SK-N-SH (cell line): ENCODE data around the gene KIF16B. TPM values are rescaled to one million over a fixed set of nuclear protein-coding genes. Genes with fewer than 3 reads are reported as not detected.

Experiments used
- CTCF ChIA-PET: fragments of 300-600, 350-600 bp; formaldehyde crosslinking; extraction: SDS; loops from one replicate; lab custom pipeline; 2021; lab: Yijun Ruan, JAX
- POLR2A ChIA-PET: fragments of 350-600 bp; sonication (Branson Sonifier 250); formaldehyde crosslinking; extraction: SDS; loops from one replicate; lab custom pipeline; 2020; ENCODE audit warnings: antibody characterized with exemption, inconsistent platforms; lab: Yijun Ruan, JAX
- DNase-seq: peaks from one replicate; pipeline ENCODE4 v3.0.0; 2012
- H2AFZ ChIP-seq: fragments of 200-600 bp; sonication (generic); 2 replicates; pipeline ENCODE4 v1.8.1; 2016; ENCODE audit warnings: antibody characterized with exemption, mild to moderate bottlenecking, low read depth
- H3F3A ChIP-seq: fragments of 200-600 bp; sonication (generic); replicated peaks from 2 replicates; pipeline ENCODE3; 2016; ENCODE audit warnings: antibody characterized with exemption, mild to moderate bottlenecking; ENCODE audit not compliant: insufficient read depth
- H3K27ac ChIP-seq, 2 experiments: fragments of 200-500 bp in 1 of 2; fragments of 200-600 bp in 1 of 2; sonication (Bioruptor generic) in 1 of 2; sonication (generic), shearing (Covaris generic) in 1 of 2; 2 replicates each; pipeline versions ENCODE4 v1.5.1 to v1.6.1; 2014 to 2016; ENCODE audit warnings: low read depth in 2 of 2, inconsistent platforms in 1 of 2, low read length in 1 of 2, mild to moderate bottlenecking in 1 of 2, mixed read lengths in 1 of 2
- H3K27me3 ChIP-seq: fragments of 200-600 bp; sonication (generic), shearing (Covaris generic); 2 replicates; pipeline ENCODE4 v1.6.1; 2016; ENCODE audit warnings: mixed run types; ENCODE audit not compliant: insufficient read depth
- H3K36me3 ChIP-seq, 2 experiments: fragments of 200-500 bp in 1 of 2; fragments of 200-600 bp in 1 of 2; sonication (Bioruptor generic) in 1 of 2; sonication (generic) in 1 of 2; replicated peaks in 1 of 2; 2 replicates each; pipeline versions ENCODE3 to v1.5.1; 2014 to 2016; ENCODE audit warnings: low read length in 1 of 2, mild to moderate bottlenecking in 1 of 2; ENCODE audit not compliant: insufficient read depth in 2 of 2, control insufficient read depth in 1 of 2
- H3K4me1 ChIP-seq, 2 experiments: fragments of 200-500 bp in 1 of 2; fragments of 200-600 bp in 1 of 2; sonication (Bioruptor generic) in 1 of 2; sonication (generic), shearing (Covaris generic) in 1 of 2; 2 replicates each; pipeline versions ENCODE4 v1.5.1 to v1.6.1; 2014 to 2016; ENCODE audit warnings: low read depth in 1 of 2, low read length in 1 of 2, mixed run types in 1 of 2; ENCODE audit not compliant: insufficient read depth in 2 of 2, control insufficient read depth in 1 of 2
- H3K4me2 ChIP-seq: fragments of 200-600 bp; sonication (generic), shearing (Covaris generic); 2 replicates; pipeline ENCODE4 v1.6.1; 2017; ENCODE audit warnings: mixed run types
- H3K4me3 ChIP-seq, 2 experiments: fragments of 200-500 bp in 1 of 2; fragments of 200-600 bp in 1 of 2; sonication (Bioruptor generic) in 1 of 2; sonication (generic), shearing (Covaris generic) in 1 of 2; 2 replicates each; pipeline versions ENCODE4 v1.5.1 to v1.8.1; 2014 to 2016; ENCODE audit warnings: low read depth in 2 of 2, inconsistent platforms in 1 of 2, low read length in 1 of 2, mild to moderate bottlenecking in 1 of 2, mixed read lengths in 1 of 2, moderate library complexity in 1 of 2
- H3K79me2 ChIP-seq: fragments of 200-600 bp; sonication (generic); 2 replicates; pipeline ENCODE4 v1.8.1; 2017; ENCODE audit warnings: mild to moderate bottlenecking; ENCODE audit not compliant: insufficient read depth
- H3K9ac ChIP-seq: fragments of 200-600 bp; sonication (generic); 2 replicates; pipeline ENCODE4 v1.6.1; 2017; ENCODE audit warnings: mixed run types
- H3K9me2 ChIP-seq: fragments of 200-600 bp; sonication (generic); 2 replicates; pipeline ENCODE4 v1.6.1; 2017; ENCODE audit warnings: mixed run types
- H3K9me3 ChIP-seq: fragments of 200-600 bp; sonication (generic); 2 replicates; pipeline ENCODE4 v1.6.1; 2017; ENCODE audit warnings: mixed run types, mild to moderate bottlenecking, moderate library complexity
- H4K20me1 ChIP-seq: fragments of 200-600 bp; sonication (generic); 2 replicates; pipeline ENCODE4 v1.6.1; 2017; ENCODE audit warnings: mild to moderate bottlenecking, mixed run types; ENCODE audit not compliant: insufficient read depth
- CTCF ChIP-seq: fragments of 200-600 bp; sonication (generic); IDR thresholded peaks from 2 replicates; pipeline ENCODE4 v1.6.1; 2017; ENCODE audit warnings: antibody characterized with exemption, mild to moderate bottlenecking, moderate library complexity
- ELF1 ChIP-seq: IDR thresholded peaks from 2 replicates; pipeline ENCODE4 v1.4.0; 2012
- EP300 ChIP-seq, 2 experiments: IDR thresholded peaks; 2 replicates each; pipeline versions ENCODE4 v1.4.0 to v1.6.1; 2012; ENCODE audit warnings: borderline replicate concordance in 1 of 2, low read depth in 1 of 2, low read length in 1 of 2
- EZH2phosphoT487 ChIP-seq: fragments of 200-600 bp; sonication (generic); IDR thresholded peaks from 2 replicates; pipeline ENCODE4 v1.6.1; 2017; ENCODE audit warnings: low read depth, mixed run types, mild to moderate bottlenecking, antibody characterized with exemption, moderate library complexity, borderline replicate concordance
- FOSL2 ChIP-seq: IDR thresholded peaks from 2 replicates; pipeline ENCODE4 v1.4.0; 2012; ENCODE audit warnings: low read depth, mild to moderate bottlenecking, moderate library complexity, borderline replicate concordance
- GABPA ChIP-seq: IDR thresholded peaks from 2 replicates; pipeline ENCODE4 v1.4.0; 2012; ENCODE audit warnings: low read depth, mild to moderate bottlenecking
- GATA2 ChIP-seq: sonication (generic); formaldehyde crosslinking; IDR thresholded peaks from 2 replicates; pipeline ENCODE4 v1.5.0; 2020; ENCODE audit warnings: mild to moderate bottlenecking, missing genetic modification reagents
- IRF3 ChIP-seq: fragments of 150-350 bp; IDR thresholded peaks from 2 replicates; pipeline ENCODE4 v1.6.1; 2016; ENCODE audit warnings: mild to moderate bottlenecking, low read depth, low read length
- JUND ChIP-seq: IDR thresholded peaks from 2 replicates; pipeline ENCODE4 v1.4.0; 2012
- MXI1 ChIP-seq: IDR thresholded peaks from 2 replicates; pipeline ENCODE4 v1.6.1; 2012; ENCODE audit warnings: mild to moderate bottlenecking, low read depth, low read length, improper control_type of control experiment
- NFIC ChIP-seq: IDR thresholded peaks from 2 replicates; pipeline ENCODE4 v1.4.0; 2012; ENCODE audit warnings: borderline replicate concordance
- NRF1 ChIP-seq: IDR thresholded peaks from 2 replicates; pipeline ENCODE4 v1.6.1; 2012; ENCODE audit warnings: low read depth, mild to moderate bottlenecking, low read length
- PBX3 ChIP-seq: IDR thresholded peaks from 2 replicates; pipeline ENCODE4; 2012
- POLR2AphosphoS5 ChIP-seq: IDR thresholded peaks from 2 replicates; pipeline ENCODE4 v1.6.1; 2012; ENCODE audit warnings: low read depth, low read length
- RCOR1 ChIP-seq: fragments of 150-350 bp; IDR thresholded peaks from 2 replicates; pipeline ENCODE4 v1.6.1; 2017; ENCODE audit warnings: antibody characterized with exemption, low read length
- RXRA ChIP-seq: IDR thresholded peaks from 2 replicates; pipeline ENCODE4 v1.4.0; 2012; ENCODE audit warnings: low read depth, mild to moderate bottlenecking, borderline replicate concordance
- TAF1 ChIP-seq: IDR thresholded peaks from 2 replicates; pipeline ENCODE4 v1.6.1; 2012; ENCODE audit warnings: low read depth, mild to moderate bottlenecking, low read length, moderate library complexity, borderline replicate concordance
- TCF12 ChIP-seq: IDR thresholded peaks from 2 replicates; pipeline ENCODE4 v1.4.0; 2012
- ZBTB33 ChIP-seq: IDR thresholded peaks from 2 replicates; pipeline ENCODE4 v1.4.0; 2012; ENCODE audit warnings: low read depth, borderline replicate concordance
- WGBS: methylation state at CpG from one replicate; pipeline ENCODE4 v1.1.6; 2017; ENCODE audit warnings: low lambda C conversion rate; 5-methylcytosine and 5-hydroxymethylcytosine counted together
- polyA plus RNA-seq, 3 experiments: library from polyadenylated mRNA; depleted of rRNA; stranded (reverse); fragments of >200 nt; gene quantifications; 2 replicates each; pipeline ENCODE4 v1.2.3, GENCODE V29; 2012

Gene KIF16B
- polyA plus RNA-seq, 1 of the 3 experiments (the other 2 are of a cell fraction) = 3.3 TPM

GRCh38 chr20:16560661-16561060 lies 12.6 kb downstream of the KIF16B start:
- TF ChIP-seq ELF1 = no peak
- TF ChIP-seq TAF1 = no peak
- no peak for TF ChIP-seq IRF3
- TF ChIP-seq NFIC = no peak
- TF ChIP-seq FOSL2 = no peak
- no peak for TF ChIP-seq ZBTB33
- no peak for TF ChIP-seq GATA2 (CRISPR knock-in tag)
- TF ChIP-seq JUND = no peak
- no peak for TF ChIP-seq EP300 (IDR thresholded peaks at IDR 0.05; ENCODE audit: borderline replicate concordance in 1 of 2, low read depth in 1 of 2, low read length in 1 of 2)
- no peak for TF ChIP-seq EZH2phosphoT487
- no peak for TF ChIP-seq CTCF
- no peak for TF ChIP-seq TCF12
- no peak for TF ChIP-seq MXI1
- Histone ChIP-seq H3K79me2 (no peaks in the 10 kb centered on the region), H3K4me2 (no peak overlapping the region), H3K27me3 (no peaks in the 10 kb centered on the region), H2AFZ (no peak overlapping the region), H3K4me3 (no peak overlapping the region; a peak in 1 of 4 replicates), H3K9me2 (no peaks in the 10 kb centered on the region), H3F3A (peaks cover 8% of the 10 kb centered on the region), H3K4me1 (peaks cover 0 to 9% of the 10 kb centered on the region in 2 experiments; a peak in 1 of 4 replicates), H3K27ac (no peak overlapping the region), H4K20me1 (no peaks in the 10 kb centered on the region), H3K9ac (no peak overlapping the region), H3K36me3 (no peaks in the 10 kb centered on the region), H3K9me3 (no peaks in the 10 kb centered on the region)
- ChIA-PET CTCF (no interaction called here), POLR2A (no interaction called here)
- DNase-seq = no peak
- 82% methylated on average over 9 of the region's 9 CpGs for WGBS

- H3K9ac ChIP-seq = no peak overlapping the region
- WGBS = 89% methylated on average over 2 of the region's 2 CpGs
- H3K4me3 ChIP-seq = no peak overlapping the region; a peak in 1 of 4 replicates
- H3K79me2 ChIP-seq = no peaks in the 10 kb centered on the region
- no peaks in the 10 kb centered on the region for H3K36me3 ChIP-seq
- ChIA-PET CTCF (no interaction called here), POLR2A (no interaction called here)
- no peaks in the 10 kb centered on the region for H3K27me3 ChIP-seq
- DNase-seq = no peak
- no peaks in the 10 kb centered on the region for H3K9me3 ChIP-seq
- peaks cover 0 to 7% of the 10 kb centered on the region in 2 experiments; a peak in 1 of 4 replicates for H3K4me1 ChIP-seq
- H3K9me2 ChIP-seq = no peaks in the 10 kb centered on the region
- H3F3A ChIP-seq = peaks cover 8% of the 10 kb centered on the region
- no peaks in the 10 kb centered on the region for H4K20me1 ChIP-seq
- H3K27ac ChIP-seq = no peak overlapping the region
- H3K4me2 ChIP-seq = no peak overlapping the region
- no peak overlapping the region for H2AFZ ChIP-seq
- TF ChIP-seq MXI1 (no peak), RXRA (no peak), JUND (no peak), POLR2AphosphoS5 (no peak), ZBTB33 (no peak), RCOR1 (no peak), ELF1 (no peak), NFIC (no peak), EP300 (IDR thresholded peaks at IDR 0.05; ENCODE audit: borderline replicate concordance in 1 of 2, low read depth in 1 of 2, low read length in 1 of 2) (no peak), NRF1 (no peak), GABPA (no peak), PBX3 (no peak)
Measured at GRCh38 chr20:16560216-16560615, 13.0 kb downstream of the KIF16B start.
